Psoas muscle (tissue), 8 donors: ENCODE data around the gene PDE1C. TPM values are rescaled to one million over a fixed set of nuclear protein-coding genes. Genes with fewer than 3 reads are reported as not detected.

Source experiments
- ATAC-seq, 4 donors: fragments of 200-7000 bp; cut with Tn5 transposase; one replicate each; pipeline ENCODE4 v1.9.1; 2020; ENCODE audit warnings: moderate library complexity in 3 of 4, mild to moderate bottlenecking in 2 of 4
- DNase-seq, 2 donors: peaks; one replicate each; pipeline ENCODE4 v3.0.0-alpha.2; 2020
- H3K27ac ChIP-seq: fragments of 200-600 bp; one replicate; pipeline ENCODE4 v1.8.0; 2022
- H3K27me3 ChIP-seq, 3 donors: fragments of 200-600 bp in 1 of 3; one replicate each; pipeline versions ENCODE4 v1.6.1 to v1.8.0; 2013 to 2022; ENCODE audit warnings: low read length in 2 of 3, mild to moderate bottlenecking in 2 of 3, moderate library complexity in 1 of 3; ENCODE audit not compliant: insufficient read depth in 3 of 3
- H3K36me3 ChIP-seq, 2 donors: fragments of 200-600 bp in 1 of 2; one replicate each; pipeline versions ENCODE4 v1.6.1 to v1.8.0; 2013 to 2022; ENCODE audit warnings: low read depth in 1 of 2, mild to moderate bottlenecking in 1 of 2, moderate library complexity in 1 of 2; ENCODE audit not compliant: insufficient read depth in 1 of 2
- H3K4me1 ChIP-seq: fragments of 200-600 bp; one replicate; pipeline ENCODE4 v1.8.0; 2022
- H3K4me3 ChIP-seq: fragments of 200-600 bp; one replicate; pipeline ENCODE4 v1.8.0; 2022; ENCODE audit warnings: mild to moderate bottlenecking
- H3K9me3 ChIP-seq: fragments of 200-600 bp; one replicate; pipeline ENCODE4 v1.8.0; 2022
- WGBS, 3 donors: extraction: QIAGEN DNeasy Blood & Tissue Kit; methylation state at CpG; one replicate each; pipeline versions ENCODE4 v1.1.6 to v1.1.7; 2013; 5-methylcytosine and 5-hydroxymethylcytosine counted together
- intact Hi-C, 2 donors: fragments of 100-400 bp; cut with DNase I; formaldehyde crosslinking; loops; one replicate each; pipeline versions ENCODE4 v1.11.0 to v1.14.2; 2022
- polyA plus RNA-seq, 3 donors: library from polyadenylated mRNA; stranded (reverse); fragments of 200-250 nt; gene quantifications; one replicate each; pipeline ENCODE4 v1.2.3, GENCODE V29; 2013
- total RNA-seq, 4 donors: library from RNA; stranded (reverse); fragmentation: NEBNext Ultra II Directional in 2 of 4; extraction: Animal tissue kit (Norgen Biotek cat#: 25700) in 2 of 4; gene quantifications; one replicate each; pipeline versions ENCODE4 v1.2.1 to v1.2.4, GENCODE V29; 2021 to 2023
- TF ChIP-seq, protein P1 (sequence below): fragments of 200-600 bp; IDR thresholded peaks from one replicate; pipeline ENCODE4 v1.8.0; 2022; ENCODE audit warnings: antibody characterized with exemption
- donor health status: healthy with polysubstance abuse.
- donor health status: DM: no; HTN: no; CAD: no; lungs with moderate emphysema.
- donor health status: Bipolar disorder and iron deficiency.
- donor health status: healthy.
- donor health status: DM: yes; HTN: yes; CAD: no.
- donor health status: DM: no; HTN: no; CAD: no.
- donor health status: DM: no; HTN: no; CAD: no.
- donor health status: DM: yes; HTN: yes; CAD: no.

The PDE1C gene
- total and polyA plus RNA-seq, 7 donors = 0.20 to 1.9 (median 0.64) TPM

DNA sequence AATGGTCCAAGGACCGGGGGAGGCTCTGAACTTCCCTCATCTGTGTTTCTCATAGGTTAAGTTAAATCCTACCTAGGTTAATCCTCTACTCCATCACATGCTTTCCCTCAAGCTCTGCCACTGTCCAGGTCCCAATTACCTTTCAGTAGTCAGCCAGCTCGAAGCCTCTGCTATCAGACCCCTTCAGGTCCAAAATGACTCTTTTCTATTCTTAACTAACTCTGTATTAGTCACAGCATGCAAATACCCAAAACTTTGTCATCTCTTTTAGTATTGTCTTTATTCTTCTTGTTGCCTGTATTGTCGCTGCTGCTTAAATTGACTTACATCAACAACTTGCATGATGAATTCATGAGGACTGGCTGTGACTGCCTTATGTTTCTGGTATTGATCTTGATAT, 367.9 kb downstream of the PDE1C start:
- no peaks in the 10 kb centered on the region for H3K36me3 ChIP-seq

More for the DNA sequence above, 367.9 kb downstream of the PDE1C start:
- H3K27me3 ChIP-seq = peaks cover 0 to 2% (median 0%) of the 10 kb centered on the region in 3 donors
- TF ChIP-seq, protein P1, sequence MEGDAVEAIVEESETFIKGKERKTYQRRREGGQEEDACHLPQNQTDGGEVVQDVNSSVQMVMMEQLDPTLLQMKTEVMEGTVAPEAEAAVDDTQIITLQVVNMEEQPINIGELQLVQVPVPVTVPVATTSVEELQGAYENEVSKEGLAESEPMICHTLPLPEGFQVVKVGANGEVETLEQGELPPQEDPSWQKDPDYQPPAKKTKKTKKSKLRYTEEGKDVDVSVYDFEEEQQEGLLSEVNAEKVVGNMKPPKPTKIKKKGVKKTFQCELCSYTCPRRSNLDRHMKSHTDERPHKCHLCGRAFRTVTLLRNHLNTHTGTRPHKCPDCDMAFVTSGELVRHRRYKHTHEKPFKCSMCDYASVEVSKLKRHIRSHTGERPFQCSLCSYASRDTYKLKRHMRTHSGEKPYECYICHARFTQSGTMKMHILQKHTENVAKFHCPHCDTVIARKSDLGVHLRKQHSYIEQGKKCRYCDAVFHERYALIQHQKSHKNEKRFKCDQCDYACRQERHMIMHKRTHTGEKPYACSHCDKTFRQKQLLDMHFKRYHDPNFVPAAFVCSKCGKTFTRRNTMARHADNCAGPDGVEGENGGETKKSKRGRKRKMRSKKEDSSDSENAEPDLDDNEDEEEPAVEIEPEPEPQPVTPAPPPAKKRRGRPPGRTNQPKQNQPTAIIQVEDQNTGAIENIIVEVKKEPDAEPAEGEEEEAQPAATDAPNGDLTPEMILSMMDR = no peak
- no peak for DNase-seq
- no peak for ATAC-seq
- H3K4me1 ChIP-seq = no peaks in the 10 kb centered on the region
- H3K9me3 ChIP-seq = no peaks in the 10 kb centered on the region
- H3K4me3 ChIP-seq = no peak overlapping the region
- WGBS, 3 donors = 81 to 84% (median 83%) methylated on average over 3 of the region's 3 CpGs
- H3K27ac ChIP-seq = no peak overlapping the region
- intact Hi-C loops = no loop called here
